ENCODE results near the gene LARP6.

DNA sequence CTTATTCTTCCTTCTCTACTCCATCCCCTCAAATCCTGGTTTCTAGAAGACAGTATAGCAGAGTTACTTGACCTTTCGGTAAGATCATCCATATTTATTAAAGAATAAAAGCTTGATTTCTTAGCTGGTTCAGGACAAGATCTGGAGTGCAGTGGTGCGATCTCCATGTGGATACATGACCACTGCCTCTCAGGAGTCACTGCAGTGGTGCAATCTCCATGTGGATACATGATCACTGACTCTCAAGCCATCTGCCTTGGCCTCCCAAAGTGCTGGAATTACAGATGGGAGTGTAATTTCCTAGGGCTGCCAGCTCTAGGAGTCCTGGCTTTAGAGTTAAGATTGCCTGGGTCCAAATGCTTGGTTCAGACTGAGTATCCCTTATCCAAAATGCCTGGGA lies 16.5 kb downstream of the LARP6 start:
- TF ChIP-seq MAFK (IDR thresholded peaks at IDR 0.05; ENCODE audit: partially characterized antibody) (no peak), POLR2AphosphoS2 (conservative IDR thresholded peaks at IDR 0.05; ENCODE audit: low read length) (no peak), HDAC2 (IDR thresholded peaks at IDR 0.05) (no peak), CHD4 (IDR thresholded peaks at IDR 0.05; ENCODE audit: borderline replicate concordance) (no peak), JUN (IDR thresholded peaks at IDR 0.05) (no peak), EP300 (IDR thresholded peaks at IDR 0.05) (no peak), NPAS2 (CRISPR knock-in tag; IDR thresholded peaks at IDR 0.05; ENCODE audit: borderline replicate concordance) (no peak), SMC3 (IDR thresholded peaks at IDR 0.05) (no peak), KDM5A (IDR thresholded peaks at IDR 0.05) (no peak)
- TF ChIP-seq, protein P1, sequence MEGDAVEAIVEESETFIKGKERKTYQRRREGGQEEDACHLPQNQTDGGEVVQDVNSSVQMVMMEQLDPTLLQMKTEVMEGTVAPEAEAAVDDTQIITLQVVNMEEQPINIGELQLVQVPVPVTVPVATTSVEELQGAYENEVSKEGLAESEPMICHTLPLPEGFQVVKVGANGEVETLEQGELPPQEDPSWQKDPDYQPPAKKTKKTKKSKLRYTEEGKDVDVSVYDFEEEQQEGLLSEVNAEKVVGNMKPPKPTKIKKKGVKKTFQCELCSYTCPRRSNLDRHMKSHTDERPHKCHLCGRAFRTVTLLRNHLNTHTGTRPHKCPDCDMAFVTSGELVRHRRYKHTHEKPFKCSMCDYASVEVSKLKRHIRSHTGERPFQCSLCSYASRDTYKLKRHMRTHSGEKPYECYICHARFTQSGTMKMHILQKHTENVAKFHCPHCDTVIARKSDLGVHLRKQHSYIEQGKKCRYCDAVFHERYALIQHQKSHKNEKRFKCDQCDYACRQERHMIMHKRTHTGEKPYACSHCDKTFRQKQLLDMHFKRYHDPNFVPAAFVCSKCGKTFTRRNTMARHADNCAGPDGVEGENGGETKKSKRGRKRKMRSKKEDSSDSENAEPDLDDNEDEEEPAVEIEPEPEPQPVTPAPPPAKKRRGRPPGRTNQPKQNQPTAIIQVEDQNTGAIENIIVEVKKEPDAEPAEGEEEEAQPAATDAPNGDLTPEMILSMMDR (IDR thresholded peaks at IDR 0.05): no peak
- TF ChIP-seq, protein P2, sequence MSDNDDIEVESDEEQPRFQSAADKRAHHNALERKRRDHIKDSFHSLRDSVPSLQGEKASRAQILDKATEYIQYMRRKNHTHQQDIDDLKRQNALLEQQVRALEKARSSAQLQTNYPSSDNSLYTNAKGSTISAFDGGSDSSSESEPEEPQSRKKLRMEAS (IDR thresholded peaks at IDR 0.05): no peak
